DMS53 (cell line): ENCODE data around the gene ZNF227.
"Not testable (repeated sequence)": the region's sequence is repeated elsewhere in the genome, so short reads cannot be mapped to it uniquely, and the experiment has no call there.

Experiments
- DNase-seq: peaks from one replicate; lab custom pipeline; 2025; lab: John Stamatoyannopoulos, UW

Gene ZNF227

DNA sequence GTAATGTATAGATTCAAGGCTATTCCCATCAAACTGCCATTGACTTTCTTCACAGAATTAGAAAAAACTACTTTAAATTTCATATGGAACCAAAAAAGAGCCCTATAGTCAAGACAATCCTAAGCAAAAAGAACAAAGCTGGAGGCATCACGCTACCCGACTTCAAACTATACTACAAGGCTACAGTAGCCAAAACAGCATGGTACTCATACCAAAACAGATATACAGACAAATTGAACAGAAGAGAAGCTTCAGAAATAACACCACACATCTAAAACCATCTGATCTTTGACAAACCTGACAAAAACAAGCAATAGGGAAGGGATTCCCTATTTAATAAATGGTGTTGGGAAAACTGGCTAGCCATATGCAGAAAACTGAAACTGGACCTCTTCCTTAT is 40.0 kb downstream of the ZNF227 start:
- not testable (repeated sequence) for DNase-seq

DNA sequence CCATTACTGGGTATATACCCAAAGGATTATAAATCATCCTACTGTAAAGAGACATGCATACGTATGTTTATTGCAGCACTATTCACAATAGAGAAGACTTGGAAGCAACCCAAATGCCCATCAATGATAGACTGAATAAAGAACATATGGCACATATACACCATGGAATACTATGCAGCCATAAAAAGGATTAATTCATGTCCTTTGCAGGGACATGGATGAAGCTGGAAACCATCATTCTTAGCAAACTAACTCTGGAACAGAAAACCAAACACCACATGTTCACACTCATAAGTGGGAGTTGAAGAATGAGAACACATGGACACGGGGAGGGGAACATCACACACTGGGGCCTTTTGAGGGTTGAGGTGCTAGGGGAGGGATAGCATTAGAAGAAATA is 41.1 kb downstream of the ZNF227 start:
- DNase-seq = not testable (repeated sequence)

DNA sequence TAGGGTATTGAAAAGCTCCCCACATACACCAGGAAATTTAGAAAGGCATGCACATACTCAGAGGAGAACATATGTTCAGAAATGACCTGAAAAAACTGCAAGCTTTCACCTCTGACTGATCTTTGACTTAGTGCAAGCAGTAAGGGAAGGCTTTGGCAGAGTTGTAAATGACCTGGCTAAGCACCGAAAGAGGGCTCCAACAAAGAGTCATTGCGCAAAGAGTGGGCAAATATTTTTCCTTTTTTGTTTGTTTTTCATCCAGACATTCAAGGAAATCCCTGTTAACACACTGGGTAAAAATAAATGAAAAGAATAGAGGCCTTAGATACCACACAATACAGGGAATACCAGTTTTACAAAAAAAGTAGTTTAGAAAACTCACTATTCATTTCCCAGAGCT is 42.2 kb downstream of the ZNF227 start:
- DNase-seq = peak; percentile 17

DNA sequence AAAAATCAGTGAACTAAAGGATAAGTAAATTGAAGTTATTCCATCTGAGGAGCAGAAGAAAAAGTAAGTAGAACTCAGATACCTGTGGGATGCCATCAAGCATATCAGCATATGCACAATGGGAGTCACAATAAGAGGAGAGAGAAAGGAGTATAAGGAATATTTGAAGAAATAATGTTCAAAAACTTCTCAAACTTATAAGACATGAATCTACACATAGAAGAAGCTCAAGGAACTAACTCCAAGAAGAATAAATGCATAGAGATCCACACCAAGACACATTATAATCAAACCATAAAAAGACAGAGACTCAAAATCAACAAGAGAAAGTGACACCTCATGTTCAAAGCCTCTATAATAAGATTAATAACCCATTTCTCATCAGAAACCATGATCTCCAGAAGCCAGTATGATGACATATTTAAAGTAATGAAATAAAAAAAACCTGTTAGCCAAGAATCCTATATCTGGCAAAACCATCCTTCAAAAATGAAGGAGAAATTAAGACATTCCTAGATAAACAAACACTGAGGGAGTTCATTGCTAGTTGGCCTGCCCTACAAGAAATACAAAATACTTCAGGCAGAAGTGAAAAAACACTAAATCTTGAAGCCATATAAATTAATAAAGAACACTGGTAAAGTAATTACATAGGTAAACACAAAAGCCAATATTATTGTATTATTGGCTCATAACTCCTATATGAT is 43.5 kb downstream of the ZNF227 start:
- no peak for DNase-seq

DNA sequence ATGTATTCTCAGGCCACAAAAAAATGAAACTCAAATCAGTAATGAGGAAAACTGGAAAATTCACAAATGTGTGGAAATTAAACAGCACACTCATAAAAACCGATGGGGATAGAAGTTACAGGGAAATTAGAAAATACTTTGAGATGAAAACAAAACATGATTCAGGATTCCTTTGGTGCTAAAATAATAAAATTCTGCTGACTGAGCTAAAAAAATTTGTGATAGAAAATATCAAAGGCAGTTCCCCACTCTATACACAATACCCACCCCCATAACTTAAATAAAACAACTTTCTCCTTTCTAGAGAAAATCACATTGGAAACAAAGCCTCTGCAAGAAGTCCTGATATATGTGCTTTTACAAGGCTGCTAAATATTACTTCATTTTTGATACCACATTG is 45.8 kb downstream of the ZNF227 start:
- no peak for DNase-seq

DNA sequence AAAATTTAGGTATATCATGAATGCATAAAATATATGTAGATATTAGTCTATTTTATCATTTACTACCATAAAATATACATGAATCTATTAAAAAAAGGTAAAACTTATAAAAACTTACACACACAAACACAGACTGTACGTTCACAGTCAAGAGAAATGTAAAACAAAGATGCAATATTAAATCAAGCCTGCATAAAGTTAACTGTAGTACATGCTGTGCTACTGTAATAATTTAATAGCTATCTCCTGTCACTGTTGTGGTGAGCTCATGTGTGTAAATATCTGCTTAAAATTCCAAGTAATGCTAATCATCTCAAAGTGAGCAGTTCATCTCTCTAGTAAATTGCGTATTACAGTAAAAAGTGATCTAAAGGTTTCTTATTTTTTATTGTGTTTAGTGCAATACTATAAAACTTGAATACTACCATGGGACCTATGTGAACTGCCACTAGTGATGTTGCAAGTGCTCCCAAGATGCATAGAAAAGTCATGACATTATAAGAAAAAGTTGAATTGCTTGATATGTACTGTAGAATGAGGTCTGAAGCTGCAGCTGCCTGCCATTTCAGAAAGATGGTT is 46.6 kb downstream of the ZNF227 start:
- peak; percentile 23 for DNase-seq

DNA sequence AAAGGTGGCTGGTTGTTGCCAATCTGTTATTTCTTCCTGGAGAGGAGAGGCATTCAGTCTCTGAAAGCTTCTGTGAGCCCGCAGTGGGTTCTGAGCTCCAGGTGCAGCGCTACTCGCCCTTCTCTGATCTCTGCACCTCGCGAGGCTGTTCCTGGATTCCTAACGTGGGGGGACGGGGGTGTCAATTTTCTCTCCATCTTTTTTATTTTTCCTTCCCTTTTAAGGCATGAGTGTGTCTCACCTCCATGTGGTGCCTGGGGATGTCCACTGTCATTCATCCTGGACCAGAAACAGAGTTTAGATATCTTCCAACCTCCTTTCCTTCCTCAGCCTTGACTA is 48.0 kb downstream of the ZNF227 start:
- DNase-seq = peak; percentile 57

DNA sequence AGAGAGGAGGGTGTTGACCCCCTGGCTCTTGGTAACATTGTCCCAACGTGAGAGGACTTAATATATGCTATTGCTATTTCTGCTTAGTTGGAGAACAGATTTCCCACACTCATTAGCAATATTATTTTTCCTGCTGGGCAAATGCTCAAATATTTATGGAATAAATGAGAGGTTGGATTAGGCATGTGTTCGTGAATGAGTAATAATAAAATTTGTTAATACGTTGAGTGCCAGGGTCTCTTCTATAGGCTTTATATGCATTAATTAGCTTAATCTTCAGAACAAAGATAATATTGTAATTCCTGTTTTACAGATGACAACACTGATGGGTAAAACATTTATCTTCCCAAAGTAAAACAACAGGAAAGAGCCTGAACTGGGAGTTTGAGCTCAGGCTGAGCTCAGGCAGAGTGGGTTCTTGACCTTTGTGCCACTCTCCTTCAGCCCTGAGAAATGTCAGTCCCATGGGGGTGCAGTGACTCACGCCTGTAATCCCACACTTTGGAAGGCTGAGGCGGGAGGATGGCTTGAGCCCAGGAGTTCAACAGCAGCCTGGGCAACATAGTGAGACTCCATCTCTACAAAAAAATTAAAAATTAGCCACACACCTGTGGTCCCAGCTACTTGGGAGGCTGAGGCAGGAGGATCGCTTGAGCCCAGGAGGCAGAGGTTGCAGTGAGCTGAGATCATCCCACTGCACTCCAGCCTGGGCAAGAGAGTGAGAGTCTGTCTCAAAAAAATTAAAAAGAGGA is 48.5 kb downstream of the ZNF227 start:
- peak; percentile 39 for DNase-seq

DNA sequence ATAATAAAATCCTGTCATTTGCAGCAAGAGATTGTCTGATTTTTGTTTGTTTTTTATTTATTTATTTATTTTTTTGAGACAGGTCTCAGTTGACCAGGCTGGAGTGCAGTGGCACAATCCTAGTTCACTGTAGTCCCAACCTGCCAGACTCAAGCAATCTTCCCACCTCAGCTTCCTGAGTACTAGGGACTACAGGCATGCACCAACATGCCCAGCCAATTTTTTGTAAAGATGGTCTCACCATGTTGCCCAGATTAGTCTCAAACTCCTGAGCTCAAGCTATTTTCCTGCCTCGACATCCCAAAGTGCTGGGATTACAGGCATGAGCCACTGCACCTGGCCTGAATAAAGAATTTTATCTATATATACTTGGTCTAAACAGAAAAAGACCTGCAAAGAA is 65.0 kb downstream of the ZNF227 start:
- no peak for DNase-seq

DNA sequence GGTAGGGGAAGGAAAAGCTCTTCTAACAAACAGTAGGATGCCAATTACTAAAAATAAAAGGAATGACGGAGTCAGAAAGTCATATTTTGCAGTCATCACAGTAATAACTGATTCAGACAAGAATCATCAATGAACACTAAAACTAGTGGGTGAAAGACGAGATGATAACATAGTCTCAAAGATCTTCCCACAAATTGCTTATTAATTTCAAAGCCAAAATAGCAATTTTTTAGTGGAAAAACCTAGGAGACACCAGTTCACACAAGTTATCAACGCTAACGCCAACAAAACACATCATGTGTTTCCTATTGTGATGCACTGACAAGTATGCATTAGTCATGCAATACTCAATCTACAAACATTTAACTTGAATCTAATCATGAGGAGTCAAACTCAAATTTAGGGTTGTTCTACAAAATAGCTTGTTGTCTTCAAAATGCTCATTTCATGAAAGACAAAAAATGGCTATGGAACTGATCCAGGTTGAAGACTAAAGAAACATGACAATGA is 65.9 kb downstream of the ZNF227 start:
- no peak for DNase-seq

DNA sequence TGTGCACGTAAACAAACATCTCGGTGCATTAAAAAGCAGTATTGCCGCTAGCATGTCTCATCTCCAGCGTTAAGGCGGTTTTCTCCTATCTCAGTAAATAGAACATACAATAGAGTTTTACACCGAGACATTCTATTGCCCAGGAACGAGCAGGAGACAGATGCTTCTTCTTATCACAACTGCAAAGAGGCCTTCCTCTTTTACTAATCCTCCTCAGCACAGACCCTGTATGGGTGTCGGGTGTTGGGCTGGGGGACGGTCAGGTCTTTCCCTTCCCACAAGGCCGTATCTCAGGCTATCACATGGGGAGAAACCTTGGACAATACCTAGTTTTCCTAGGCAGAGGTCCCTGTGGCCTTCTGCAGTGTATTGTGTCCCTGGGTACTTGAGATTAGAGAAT is 68.6 kb downstream of the ZNF227 start:
- no peak for DNase-seq

DNA sequence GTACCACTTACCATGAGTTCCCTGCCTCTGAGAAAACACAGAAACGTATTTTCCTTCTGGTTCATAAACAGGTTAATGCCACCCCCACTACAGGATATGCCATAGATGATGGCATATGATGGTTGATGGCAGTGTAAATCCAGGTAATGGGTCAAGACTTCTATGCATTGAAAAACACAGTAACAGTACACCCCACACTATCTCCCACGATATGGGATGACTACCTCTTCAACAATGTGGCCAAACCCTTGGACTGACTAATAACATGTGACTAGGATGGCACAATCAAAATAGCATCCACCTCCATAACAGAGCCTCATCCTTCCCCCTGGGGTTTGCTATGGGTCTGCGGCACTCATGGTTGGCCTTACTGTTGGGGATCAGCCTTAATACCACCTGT is 70.5 kb downstream of the ZNF227 start:
- no peak for DNase-seq

DNA sequence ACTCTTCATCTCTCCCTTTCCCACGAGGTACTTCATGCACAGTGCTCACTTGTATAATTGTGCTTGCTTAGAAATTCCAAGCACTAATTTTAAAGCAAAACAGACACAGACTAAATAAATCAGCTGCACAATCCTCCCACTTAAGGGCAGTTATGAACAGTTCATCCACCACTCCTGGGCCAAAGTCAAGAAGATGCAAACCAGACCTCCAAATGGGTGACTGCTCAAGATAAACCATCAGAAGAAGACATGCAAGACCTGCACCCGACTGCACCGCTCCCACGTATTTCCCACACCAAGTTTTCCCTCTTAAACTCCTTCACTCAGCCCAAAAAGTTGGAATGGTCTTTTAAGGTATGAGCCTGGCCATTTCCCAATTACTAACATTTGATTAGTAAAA is 72.6 kb downstream of the ZNF227 start:
- no peak for DNase-seq
